SK-N-SH treated with all-trans-retinoic acid at 6 μM for 48 hours (cell line): ENCODE results near the gene DOCK4.
A peak's percentile ranks its signal among the peaks of the same experiment; 100 is the strongest.

ENCODE experiments used
- PATZ1 ChIP-seq: fragments of 250-450 bp; sonication (Bioruptor Pico); IDR thresholded peaks from 2 replicates; pipeline ENCODE4 v1.8.0; 2020; ENCODE audit warnings: mild to moderate bottlenecking, moderate library complexity, borderline replicate concordance
- TCF4 ChIP-seq: fragments of 250-450 bp; sonication (Bioruptor Pico); IDR thresholded peaks from 2 replicates; pipeline ENCODE4 v1.8.0; 2021; ENCODE audit warnings: mild to moderate bottlenecking, moderate library complexity, borderline replicate concordance
- TF ChIP-seq, protein P1 (sequence below): fragments of 250-450 bp; sonication (Bioruptor Pico); IDR thresholded peaks from 2 replicates; pipeline ENCODE4 v1.5.0; 2020; ENCODE audit warnings: mild to moderate bottlenecking, moderate library complexity

DNA sequence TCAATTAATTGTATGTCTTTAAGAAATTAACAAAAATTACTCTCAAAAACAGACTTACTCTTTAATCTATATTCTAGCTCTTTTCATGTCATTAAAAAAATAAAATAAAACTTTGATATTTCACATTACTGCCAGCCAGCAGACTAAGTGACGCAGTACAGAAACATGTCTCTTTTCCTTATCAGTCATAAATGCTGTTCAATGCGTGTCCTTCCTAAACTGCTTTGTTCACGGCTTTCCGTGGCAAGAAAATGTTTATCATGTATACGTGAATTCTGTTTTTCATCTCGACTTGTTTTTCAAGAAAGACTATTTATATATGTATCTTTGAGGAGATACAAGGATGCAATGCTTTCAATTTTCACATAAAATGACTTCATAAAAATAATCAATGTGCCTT, 182.4 kb downstream of the DOCK4 start:
- peak; percentile 68 for TF ChIP-seq TCF4 (CRISPR knock-in tag)
- no peak for TF ChIP-seq PATZ1 (CRISPR knock-in tag)
- TF ChIP-seq, protein P1, sequence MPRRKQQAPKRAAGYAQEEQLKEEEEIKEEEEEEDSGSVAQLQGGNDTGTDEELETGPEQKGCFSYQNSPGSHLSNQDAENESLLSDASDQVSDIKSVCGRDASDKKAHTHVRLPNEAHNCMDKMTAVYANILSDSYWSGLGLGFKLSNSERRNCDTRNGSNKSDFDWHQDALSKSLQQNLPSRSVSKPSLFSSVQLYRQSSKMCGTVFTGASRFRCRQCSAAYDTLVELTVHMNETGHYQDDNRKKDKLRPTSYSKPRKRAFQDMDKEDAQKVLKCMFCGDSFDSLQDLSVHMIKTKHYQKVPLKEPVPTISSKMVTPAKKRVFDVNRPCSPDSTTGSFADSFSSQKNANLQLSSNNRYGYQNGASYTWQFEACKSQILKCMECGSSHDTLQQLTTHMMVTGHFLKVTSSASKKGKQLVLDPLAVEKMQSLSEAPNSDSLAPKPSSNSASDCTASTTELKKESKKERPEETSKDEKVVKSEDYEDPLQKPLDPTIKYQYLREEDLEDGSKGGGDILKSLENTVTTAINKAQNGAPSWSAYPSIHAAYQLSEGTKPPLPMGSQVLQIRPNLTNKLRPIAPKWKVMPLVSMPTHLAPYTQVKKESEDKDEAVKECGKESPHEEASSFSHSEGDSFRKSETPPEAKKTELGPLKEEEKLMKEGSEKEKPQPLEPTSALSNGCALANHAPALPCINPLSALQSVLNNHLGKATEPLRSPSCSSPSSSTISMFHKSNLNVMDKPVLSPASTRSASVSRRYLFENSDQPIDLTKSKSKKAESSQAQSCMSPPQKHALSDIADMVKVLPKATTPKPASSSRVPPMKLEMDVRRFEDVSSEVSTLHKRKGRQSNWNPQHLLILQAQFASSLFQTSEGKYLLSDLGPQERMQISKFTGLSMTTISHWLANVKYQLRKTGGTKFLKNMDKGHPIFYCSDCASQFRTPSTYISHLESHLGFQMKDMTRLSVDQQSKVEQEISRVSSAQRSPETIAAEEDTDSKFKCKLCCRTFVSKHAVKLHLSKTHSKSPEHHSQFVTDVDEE (CRISPR knock-in tag): 0 out of 2 replicates have a peak, but pooled peaks have one; percentile 17
